BLaER1 treated with 17β-estradiol and CSF1 and Interleukin-3, amounts not matched to agents 10 nM and 100 nM (cell line): ENCODE measurements around the gene NPW.

Source experiments
- H3K27ac ChIP-seq, 11 experiments: shearing (Covaris generic); formaldehyde crosslinking; 2 replicates each; pipeline ENCODE4 v1.8.1; 2022
- H3K27me3 ChIP-seq, 11 experiments: shearing (Covaris generic); formaldehyde crosslinking; 2 replicates each; pipeline ENCODE4 v1.8.1; 2022
- H3K36me3 ChIP-seq, 11 experiments: shearing (Covaris generic); formaldehyde crosslinking; 2 replicates each; pipeline ENCODE4 v1.8.1; 2022
- H3K4me1 ChIP-seq, 10 experiments: shearing (Covaris generic); formaldehyde crosslinking; 2 replicates each; pipeline ENCODE4 v1.8.1; 2022
- H3K4me2 ChIP-seq, 11 experiments: shearing (Covaris generic); formaldehyde crosslinking; 2 replicates each; pipeline ENCODE4 v1.8.1; 2022
- H3K4me3 ChIP-seq, 10 experiments: shearing (Covaris generic); formaldehyde crosslinking; 2 replicates each; pipeline ENCODE4 v1.8.1; 2022
- H3K9ac ChIP-seq, 11 experiments: shearing (Covaris generic); formaldehyde crosslinking; 2 replicates each; pipeline ENCODE4 v1.8.1; 2022
- H3K9me3 ChIP-seq, 11 experiments: shearing (Covaris generic); formaldehyde crosslinking; replicated peaks in 1 of 11; 2 replicates each; pipeline ENCODE4 v1.8.1; 2022
- H4K20me1 ChIP-seq, 11 experiments: shearing (Covaris generic); formaldehyde crosslinking; 2 replicates each; pipeline ENCODE4 v1.8.1; 2022
- Cebpa-rat ChIP-seq, 11 experiments: shearing (Covaris generic); IDR thresholded peaks; 2 replicates each; pipeline ENCODE4 v1.8.1; 2022

NPW gene

DNA sequence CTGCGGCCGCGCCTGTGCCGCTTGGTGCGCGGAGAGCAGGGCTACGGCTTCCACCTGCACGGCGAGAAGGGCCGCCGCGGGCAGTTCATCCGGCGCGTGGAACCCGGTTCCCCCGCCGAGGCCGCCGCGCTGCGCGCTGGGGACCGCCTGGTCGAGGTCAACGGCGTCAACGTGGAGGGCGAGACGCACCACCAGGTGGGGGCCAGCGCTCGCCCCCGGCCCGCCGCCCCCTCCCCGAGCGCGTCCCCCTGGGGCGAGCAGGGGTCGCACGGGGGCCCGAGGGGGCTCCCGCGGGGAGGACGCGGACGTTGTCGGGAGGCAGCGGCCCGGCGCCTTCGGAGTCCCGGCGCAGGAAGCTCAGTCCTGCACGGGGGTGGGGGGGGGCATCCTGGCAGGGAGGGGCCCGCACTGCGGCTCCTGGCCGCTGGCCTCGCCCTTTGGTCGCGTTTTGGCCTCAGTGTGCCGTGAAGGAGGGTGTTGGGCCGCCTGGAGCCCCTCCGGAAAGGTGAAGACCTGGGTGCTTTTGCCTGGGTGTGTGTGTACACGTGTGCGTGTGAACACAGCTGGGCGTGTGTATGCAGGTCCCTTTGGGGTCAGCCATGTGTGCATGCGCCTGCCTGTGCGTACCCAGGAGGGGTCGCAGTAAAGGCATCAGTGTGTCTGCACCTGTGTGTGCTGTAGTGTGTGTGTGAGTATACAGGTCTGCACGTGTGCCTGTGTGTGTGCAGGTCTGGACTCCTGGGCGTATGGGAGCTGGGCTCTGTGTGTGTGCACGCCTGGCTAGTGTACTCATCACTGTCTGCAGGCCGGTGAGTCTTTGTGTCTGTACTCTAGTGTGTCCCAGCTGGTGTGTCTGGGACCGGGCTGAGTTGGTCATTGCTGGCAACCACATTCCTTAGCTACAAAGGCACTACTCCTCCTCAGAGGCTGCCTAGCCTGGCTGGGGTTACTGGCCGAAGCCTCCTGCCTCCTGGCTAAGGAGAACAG is 7.7 kb downstream of the NPW start:
- H3K9ac ChIP-seq, result peak overlapping the region; percentile 58 to 80 (median 76)
- peak overlapping the region in 8 of 11 experiments; percentile 10 to 53 (median 40); a peak in 9 of 22 replicates for H3K27ac ChIP-seq
- H3K9me3 ChIP-seq, result no peaks in the 10 kb centered on the region
- H3K4me2 ChIP-seq, result peak overlapping the region; percentile 96 to 98 (median 97)
- H3K27me3 ChIP-seq, result peaks cover 15 to 42% (median 37%) of the 10 kb centered on the region in 11 experiments; a peak in 20 of 22 replicates
- H3K4me3 ChIP-seq, result peak overlapping the region; percentile 63 to 80 (median 67)
- H3K4me1 ChIP-seq, result peaks cover 41 to 90% (median 70%) of the 10 kb centered on the region in 10 experiments
- no peaks in the 10 kb centered on the region for H3K36me3 ChIP-seq
- no peak for TF ChIP-seq Cebpa-rat (IDR thresholded peaks at IDR 0.05)
- H4K20me1 ChIP-seq, result peaks cover 0 to 24% (median 14%) of the 10 kb centered on the region in 11 experiments; a peak in 15 of 22 replicates

DNA sequence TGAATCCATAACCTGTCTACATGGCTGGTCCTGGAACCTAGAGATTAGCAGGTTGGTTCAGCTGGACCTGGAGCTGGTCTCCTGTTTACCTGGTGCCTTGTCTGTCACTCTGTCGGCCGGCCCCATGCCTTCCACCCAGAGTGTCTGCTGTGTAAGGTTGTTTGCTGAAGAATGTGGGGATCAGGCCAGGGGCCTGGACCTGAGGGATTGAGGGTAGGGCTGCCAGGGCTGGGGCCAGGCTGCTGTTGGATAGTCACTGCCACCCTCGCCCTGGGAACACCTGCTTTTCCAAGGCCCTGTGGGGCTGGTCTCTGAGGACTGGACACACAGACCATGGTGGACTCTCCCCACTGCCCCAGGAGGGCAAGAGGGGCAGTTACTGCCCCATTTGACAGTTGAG is 8.6 kb downstream of the NPW start:
- H3K4me3 ChIP-seq, result peak overlapping the region in 5 of 10 experiments; percentile 63 to 80 (median 70); a peak in 6 of 20 replicates
- peaks cover 15 to 42% (median 37%) of the 10 kb centered on the region in 11 experiments; a peak in 20 of 22 replicates for H3K27me3 ChIP-seq
- no peak for TF ChIP-seq Cebpa-rat (IDR thresholded peaks at IDR 0.05)
- no peaks in the 10 kb centered on the region for H3K36me3 ChIP-seq
- peaks cover 49 to 91% (median 73%) of the 10 kb centered on the region in 10 experiments for H3K4me1 ChIP-seq
- H3K9ac ChIP-seq, result peak overlapping the region in 4 of 11 experiments; percentile 20 to 79 (median 72); a peak in 2 of 22 replicates
- H3K27ac ChIP-seq, result no peak overlapping the region
- peaks cover 0 to 24% (median 14%) of the 10 kb centered on the region in 11 experiments; a peak in 15 of 22 replicates for H4K20me1 ChIP-seq
- peak overlapping the region; percentile 96 to 98 (median 97); a peak in 21 of 22 replicates for H3K4me2 ChIP-seq
- no peaks in the 10 kb centered on the region for H3K9me3 ChIP-seq

DNA sequence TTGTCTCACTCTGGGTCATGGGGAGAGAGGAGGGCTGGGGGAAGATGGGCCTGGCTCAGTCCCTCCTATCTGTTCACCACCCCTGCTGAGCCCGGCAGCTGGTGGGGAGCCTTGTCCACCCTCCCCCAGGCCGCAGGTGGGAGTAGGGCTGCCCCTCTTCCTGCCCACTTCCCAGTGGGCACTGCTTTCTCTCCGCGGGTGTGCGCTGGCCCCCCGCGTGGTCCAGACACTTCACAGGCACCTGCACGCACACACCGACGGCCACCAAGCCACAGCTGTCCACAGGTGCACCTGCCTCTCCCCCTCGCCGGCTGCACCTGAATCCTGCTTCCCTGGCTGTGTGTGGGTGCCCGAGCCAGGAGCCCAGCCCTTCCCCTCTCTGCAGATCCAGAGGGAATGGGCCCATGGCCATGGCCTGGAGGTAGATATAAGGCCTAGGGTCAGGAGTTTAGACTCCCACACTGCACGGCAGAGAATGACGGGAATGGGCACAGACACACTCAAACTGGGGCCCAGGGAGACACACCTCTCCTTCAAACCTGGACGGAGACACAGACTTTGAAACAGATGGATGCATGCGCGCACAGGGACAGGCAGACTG is 9.1 kb downstream of the NPW start:
- H3K9ac ChIP-seq, result peak overlapping the region in 2 of 11 experiments; percentile 20 to 76; a peak in 1 of 22 replicates
- TF ChIP-seq Cebpa-rat (IDR thresholded peaks at IDR 0.05), result no peak
- H3K27me3 ChIP-seq, result peaks cover 15 to 42% (median 37%) of the 10 kb centered on the region in 11 experiments; a peak in 20 of 22 replicates
- peaks cover 0 to 24% (median 14%) of the 10 kb centered on the region in 11 experiments; a peak in 15 of 22 replicates for H4K20me1 ChIP-seq
- H3K9me3 ChIP-seq, result no peaks in the 10 kb centered on the region
- no peak overlapping the region for H3K4me3 ChIP-seq
- H3K4me1 ChIP-seq, result peaks cover 51 to 92% (median 74%) of the 10 kb centered on the region in 10 experiments
- H3K4me2 ChIP-seq, result peak overlapping the region in 10 of 11 experiments; percentile 96 to 98 (median 96); a peak in 16 of 22 replicates
- H3K36me3 ChIP-seq, result no peaks in the 10 kb centered on the region
- no peak overlapping the region for H3K27ac ChIP-seq

DNA sequence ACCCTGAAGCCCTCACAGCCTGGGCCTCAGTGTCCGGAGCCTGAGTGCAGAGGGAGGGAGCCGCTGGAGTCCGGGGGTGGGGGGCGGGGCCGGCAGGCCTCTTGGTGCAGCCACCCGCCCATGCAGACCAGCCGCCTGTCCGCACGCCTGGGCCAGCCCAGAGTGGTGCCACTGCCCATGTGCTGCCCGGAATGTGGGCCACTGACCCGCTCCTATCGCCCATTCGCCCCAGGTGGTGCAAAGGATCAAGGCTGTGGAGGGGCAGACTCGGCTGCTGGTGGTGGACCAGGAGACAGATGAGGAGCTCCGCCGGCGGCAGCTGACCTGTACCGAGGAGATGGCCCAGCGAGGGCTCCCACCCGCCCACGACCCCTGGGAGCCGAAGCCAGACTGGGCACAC is 9.8 kb downstream of the NPW start:
- no peaks in the 10 kb centered on the region for H3K36me3 ChIP-seq
- no peaks in the 10 kb centered on the region for H3K9me3 ChIP-seq
- no peak overlapping the region for H3K9ac ChIP-seq
- peaks cover 0 to 24% (median 14%) of the 10 kb centered on the region in 11 experiments; a peak in 15 of 22 replicates for H4K20me1 ChIP-seq
- peak overlapping the region in 1 of 11 experiments; percentile 96; a peak in 1 of 22 replicates for H3K4me2 ChIP-seq
- H3K4me3 ChIP-seq, result no peak overlapping the region
- TF ChIP-seq Cebpa-rat (IDR thresholded peaks at IDR 0.05), result no peak
- no peak overlapping the region for H3K27ac ChIP-seq
- H3K4me1 ChIP-seq, result peaks cover 50 to 92% (median 73%) of the 10 kb centered on the region in 10 experiments
- H3K27me3 ChIP-seq, result peaks cover 15 to 42% (median 37%) of the 10 kb centered on the region in 11 experiments; a peak in 20 of 22 replicates

DNA sequence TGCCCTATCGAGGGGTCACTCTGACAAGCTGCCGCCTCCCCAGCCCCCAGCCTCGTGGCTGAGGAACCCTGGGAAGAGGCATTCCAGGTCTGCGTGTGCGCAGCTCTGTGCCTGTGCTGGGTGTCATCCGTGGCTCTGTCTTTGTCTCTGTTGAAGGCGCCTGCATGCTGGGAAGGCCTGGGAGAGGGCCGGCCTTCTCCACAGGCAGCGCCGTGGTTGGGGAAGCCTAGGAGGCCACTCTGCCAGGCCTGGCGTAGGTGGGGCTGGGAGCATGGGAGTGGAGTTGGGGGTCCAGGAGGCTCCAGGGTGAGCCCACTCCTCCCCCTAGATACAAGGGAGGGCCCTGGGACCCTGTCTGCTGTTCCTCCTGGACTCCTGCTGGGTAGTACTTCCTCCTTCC is 10.5 kb downstream of the NPW start:
- TF ChIP-seq Cebpa-rat (IDR thresholded peaks at IDR 0.05), result no peak
- Histone ChIP-seq H3K4me3 (no peak overlapping the region), H3K9me3 (no peaks in the 10 kb centered on the region), H3K4me2 (peak overlapping the region in 6 of 11 experiments; percentile 7 to 100 (median 98); a peak in 7 of 22 replicates), H3K9ac (peak overlapping the region in 3 of 11 experiments; percentile 20 to 30 (median 26); a peak in 1 of 22 replicates), H3K27ac (no peak overlapping the region), H3K4me1 (peaks cover 55 to 91% (median 77%) of the 10 kb centered on the region in 10 experiments), H3K27me3 (peaks cover 15 to 41% (median 36%) of the 10 kb centered on the region in 11 experiments; a peak in 20 of 22 replicates), H4K20me1 (peaks cover 0 to 25% (median 14%) of the 10 kb centered on the region in 11 experiments; a peak in 15 of 22 replicates), H3K36me3 (no peaks in the 10 kb centered on the region)

DNA sequence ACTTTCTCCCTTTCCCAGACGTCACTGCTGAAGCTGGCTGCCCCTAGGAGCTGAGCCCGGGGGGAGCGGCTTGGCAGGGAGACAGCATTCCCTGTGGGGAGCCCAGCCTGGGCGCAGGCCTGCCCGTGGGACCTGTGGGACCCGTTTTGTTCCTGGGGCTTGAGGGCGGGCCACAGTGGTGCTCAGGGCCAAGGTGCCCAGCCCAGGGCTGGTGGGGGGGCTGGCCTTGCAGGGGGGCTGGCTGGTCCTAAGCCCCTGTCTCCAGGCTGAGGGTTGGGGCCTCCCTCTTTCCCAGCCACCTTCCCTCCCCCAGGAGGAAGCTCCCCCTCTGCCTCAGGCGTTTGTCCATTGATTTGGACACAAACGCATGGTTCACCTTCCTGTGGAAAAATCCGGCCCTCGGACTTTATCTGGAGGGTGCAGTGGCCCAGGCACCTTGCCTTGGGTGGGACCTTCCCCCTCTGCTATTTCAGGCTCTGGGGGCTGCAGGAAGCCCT is 11.5 kb downstream of the NPW start:
- H3K4me3 ChIP-seq, result no peak overlapping the region
- H3K4me2 ChIP-seq, result peak overlapping the region; percentile 89 to 100 (median 98); a peak in 20 of 22 replicates
- H4K20me1 ChIP-seq, result peaks cover 0 to 36% (median 14%) of the 10 kb centered on the region in 11 experiments; a peak in 15 of 22 replicates
- peaks cover 0 to 5% (median 0%) of the 10 kb centered on the region in 11 experiments; a peak in 1 of 22 replicates for H3K36me3 ChIP-seq
- H3K4me1 ChIP-seq, result peaks cover 63 to 91% (median 84%) of the 10 kb centered on the region in 10 experiments
- no peak for TF ChIP-seq Cebpa-rat (IDR thresholded peaks at IDR 0.05)
- peaks cover 11 to 30% (median 26%) of the 10 kb centered on the region in 11 experiments; a peak in 20 of 22 replicates for H3K27me3 ChIP-seq
- no peaks in the 10 kb centered on the region for H3K9me3 ChIP-seq
- peak overlapping the region in 6 of 11 experiments; percentile 2 to 78 (median 20); a peak in 7 of 22 replicates for H3K27ac ChIP-seq
- peak overlapping the region in 6 of 11 experiments; percentile 14 to 52 (median 28); a peak in 9 of 22 replicates for H3K9ac ChIP-seq

DNA sequence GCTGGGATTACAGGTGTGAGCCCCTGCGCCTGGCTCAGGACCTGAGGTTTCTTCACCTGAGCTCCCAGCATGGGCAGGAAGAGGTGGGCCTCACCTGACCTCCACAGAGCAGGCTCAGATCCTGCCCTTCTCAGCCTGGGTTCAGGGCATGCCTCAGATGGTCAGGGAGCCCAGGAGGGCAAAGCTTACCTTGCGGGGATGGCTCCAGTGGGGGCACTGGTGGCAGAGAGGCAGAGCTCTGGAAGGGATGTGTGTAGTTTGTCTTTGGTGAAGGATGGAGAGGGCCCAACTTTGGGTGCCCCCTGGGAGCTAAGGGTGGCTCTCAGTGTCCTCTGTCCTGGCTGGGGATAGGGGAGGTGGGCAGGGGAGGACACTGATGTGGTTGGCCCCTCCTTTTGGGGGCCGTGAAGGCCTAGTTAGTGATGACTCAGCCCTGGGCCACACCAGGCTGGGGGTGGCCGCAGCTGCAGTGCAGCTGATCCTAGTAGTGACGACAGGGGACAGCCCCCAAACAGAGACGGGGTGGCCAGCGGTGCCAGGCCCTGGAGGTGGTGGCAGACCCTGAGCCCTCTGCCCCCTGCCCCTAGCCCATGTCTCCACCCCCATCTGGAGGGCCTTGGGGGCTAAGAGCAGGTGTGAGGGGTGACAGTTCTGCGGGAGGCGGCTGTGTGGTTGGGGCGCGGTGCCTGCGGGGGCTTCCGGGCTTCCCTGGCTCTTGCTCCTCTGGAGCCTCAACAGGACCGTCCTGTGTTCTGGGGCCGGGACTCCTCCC is 12.9 kb downstream of the NPW start:
- H3K27ac ChIP-seq, result peak overlapping the region; percentile 54 to 82 (median 77)
- peak overlapping the region; percentile 70 to 84 (median 78) for H3K9ac ChIP-seq
- H3K4me1 ChIP-seq, result peaks cover 70 to 96% (median 90%) of the 10 kb centered on the region in 10 experiments
- H3K4me3 ChIP-seq, result peak overlapping the region; percentile 39 to 74 (median 58)
- H3K27me3 ChIP-seq, result peaks cover 5 to 17% (median 14%) of the 10 kb centered on the region in 11 experiments; a peak in 20 of 22 replicates
- H3K4me2 ChIP-seq, result peak overlapping the region; percentile 89 to 100 (median 98)
- peaks cover 0 to 47% (median 13%) of the 10 kb centered on the region in 11 experiments; a peak in 15 of 22 replicates for H4K20me1 ChIP-seq
- TF ChIP-seq Cebpa-rat (IDR thresholded peaks at IDR 0.05), result no peak
- H3K9me3 ChIP-seq, result no peaks in the 10 kb centered on the region
- H3K36me3 ChIP-seq, result peaks cover 0 to 18% (median 0%) of the 10 kb centered on the region in 11 experiments; a peak in 8 of 22 replicates
